Measurements from ENCODE around the gene CHAC1.

GRCh38 chr15:40982855-40983254 lies 29.6 kb downstream of the CHAC1 start:
- TF ChIP-seq POLR2A (IDR thresholded peaks at IDR 0.05) (no peak), CTCF (IDR thresholded peaks at IDR 0.05) (no peak)
